ENCODE results near the gene ARID1B. TPM values are rescaled to one million over a fixed set of nuclear protein-coding genes. Genes with fewer than 3 reads are reported as not detected.

Gene ARID1B
- total and polyA plus RNA-seq, 2 of the 13 experiments (the other 11 are each of a cell fraction or from before 2014, with no cell fraction given), result 20.1 to 32.6 TPM

GRCh38 chr6:157221049-157221816 lies 444.1 kb downstream of the ARID1B start (continued):
- no peak for TF ChIP-seq ZNF574 (CRISPR knock-in tag; IDR thresholded peaks at IDR 0.05)
- TF ChIP-seq ZNF724P (CRISPR knock-in tag; IDR thresholded peaks at IDR 0.05; ENCODE audit: borderline replicate concordance), result peak; percentile 42; the same call in 1 of the 2 replicates
- 0 out of 2 replicates have a peak, but pooled peaks have one; percentile 69 for TF ChIP-seq ZNF772 (CRISPR knock-in tag; IDR thresholded peaks at IDR 0.05)
- TF ChIP-seq EZH2 (conservative IDR thresholded peaks at IDR 0.05; ENCODE audit: low read depth, low read length), result no peak
- TF ChIP-seq KDM2A (CRISPR knock-in tag; IDR thresholded peaks at IDR 0.05; ENCODE audit: borderline replicate concordance, low read depth), result peak; percentile 86
- peak; percentile 61; the same call in 1 of the 2 replicates for TF ChIP-seq PRDM15 (CRISPR knock-in tag; IDR thresholded peaks at IDR 0.05)
- no peak; the same call in 1 of the 2 replicates for TF ChIP-seq NFKB2 (CRISPR knock-in tag; IDR thresholded peaks at IDR 0.05; ENCODE audit: borderline replicate concordance)
- peak; percentile 41; the same call in 1 of the 2 replicates for TF ChIP-seq ZNF331 (CRISPR knock-in tag; IDR thresholded peaks at IDR 0.05)
- TF ChIP-seq MYC (CRISPR knock-in tag; IDR thresholded peaks at IDR 0.05; ENCODE audit: borderline replicate concordance), result no peak
- no peak for TF ChIP-seq STAT5B (CRISPR knock-in tag; IDR thresholded peaks at IDR 0.05)
- TF ChIP-seq, protein P1, sequence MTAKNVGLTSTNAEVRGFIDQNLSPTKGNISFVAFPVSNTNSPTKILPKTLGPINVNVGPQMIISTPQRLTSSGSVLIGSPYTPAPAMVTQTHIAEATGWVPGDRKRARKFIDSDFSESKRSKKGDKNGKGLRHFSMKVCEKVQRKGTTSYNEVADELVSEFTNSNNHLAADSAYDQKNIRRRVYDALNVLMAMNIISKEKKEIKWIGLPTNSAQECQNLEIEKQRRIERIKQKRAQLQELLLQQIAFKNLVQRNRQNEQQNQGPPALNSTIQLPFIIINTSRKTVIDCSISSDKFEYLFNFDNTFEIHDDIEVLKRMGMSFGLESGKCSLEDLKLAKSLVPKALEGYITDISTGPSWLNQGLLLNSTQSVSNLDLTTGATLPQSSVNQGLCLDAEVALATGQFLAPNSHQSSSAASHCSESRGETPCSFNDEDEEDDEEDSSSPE (CRISPR knock-in tag; IDR thresholded peaks at IDR 0.05), result peak; percentile 77
- no peak for TF ChIP-seq GTF2F1 (IDR thresholded peaks at IDR 0.05; ENCODE audit: low read length)
- TF ChIP-seq ZBTB7B (CRISPR knock-in tag; IDR thresholded peaks at IDR 0.05), result 0 out of 2 replicates have a peak, but pooled peaks have one; percentile 17
- TF ChIP-seq ZNF616 (CRISPR knock-in tag; IDR thresholded peaks at IDR 0.05; ENCODE audit: low read depth), result peak; percentile 82; the same call in 1 of the 2 replicates
- no peak for TF ChIP-seq ZNF251 (CRISPR knock-in tag; IDR thresholded peaks at IDR 0.05)
- peak; percentile 57; the same call in 1 of the 2 replicates for TF ChIP-seq ZFP41 (CRISPR knock-in tag; IDR thresholded peaks at IDR 0.05; ENCODE audit: borderline replicate concordance)
- TF ChIP-seq DDIT3 (CRISPR knock-in tag; IDR thresholded peaks at IDR 0.05), result no peak
- TF ChIP-seq GFI1 (CRISPR knock-in tag; IDR thresholded peaks at IDR 0.05; ENCODE audit: borderline replicate concordance), result no peak
